NB4 (cell line): ENCODE measurements around the gene PTCD3.

Experiments
- POLR2A ChIP-seq: IDR thresholded peaks from 2 replicates; pipeline ENCODE4 v1.6.1; 2011; ENCODE audit warnings: mild to moderate bottlenecking; ENCODE audit not compliant: insufficient read length; ENCODE audit errors: extremely low read depth
- TF ChIP-seq, protein P1 (sequence below): IDR thresholded peaks from one replicate; pipeline ENCODE4 v1.5.1; 2012; ENCODE audit warnings: low read depth, low read length

- TF ChIP-seq POLR2A, result no peak
- TF ChIP-seq, protein P1, sequence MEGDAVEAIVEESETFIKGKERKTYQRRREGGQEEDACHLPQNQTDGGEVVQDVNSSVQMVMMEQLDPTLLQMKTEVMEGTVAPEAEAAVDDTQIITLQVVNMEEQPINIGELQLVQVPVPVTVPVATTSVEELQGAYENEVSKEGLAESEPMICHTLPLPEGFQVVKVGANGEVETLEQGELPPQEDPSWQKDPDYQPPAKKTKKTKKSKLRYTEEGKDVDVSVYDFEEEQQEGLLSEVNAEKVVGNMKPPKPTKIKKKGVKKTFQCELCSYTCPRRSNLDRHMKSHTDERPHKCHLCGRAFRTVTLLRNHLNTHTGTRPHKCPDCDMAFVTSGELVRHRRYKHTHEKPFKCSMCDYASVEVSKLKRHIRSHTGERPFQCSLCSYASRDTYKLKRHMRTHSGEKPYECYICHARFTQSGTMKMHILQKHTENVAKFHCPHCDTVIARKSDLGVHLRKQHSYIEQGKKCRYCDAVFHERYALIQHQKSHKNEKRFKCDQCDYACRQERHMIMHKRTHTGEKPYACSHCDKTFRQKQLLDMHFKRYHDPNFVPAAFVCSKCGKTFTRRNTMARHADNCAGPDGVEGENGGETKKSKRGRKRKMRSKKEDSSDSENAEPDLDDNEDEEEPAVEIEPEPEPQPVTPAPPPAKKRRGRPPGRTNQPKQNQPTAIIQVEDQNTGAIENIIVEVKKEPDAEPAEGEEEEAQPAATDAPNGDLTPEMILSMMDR, result no peak
Observed at GRCh38 chr2:86175828-86176227, 69.8 kb downstream of the PTCD3 start.
